Endothelial cell of umbilical vein (primary cell): ENCODE results near the gene ERAL1.

ENCODE experiments used
- CTCF ChIP-seq, 2 donors: IDR thresholded peaks; 1 replicate in 1 of 2; 2 replicates in 1 of 2; pipeline ENCODE4 v1.5.1; 2011; ENCODE audit warnings: low read length in 2 of 2, mild to moderate bottlenecking in 2 of 2, moderate library complexity in 2 of 2, control low read depth in 1 of 2, inconsistent platforms in 1 of 2, low read depth in 1 of 2; ENCODE audit not compliant: insufficient read depth in 1 of 2; ENCODE audit errors: extremely low read depth in 1 of 2
- EZH2 ChIP-seq: IDR thresholded peaks from 2 replicates; pipeline ENCODE4 v1.6.1; 2012; ENCODE audit warnings: borderline replicate concordance, low read depth, mild to moderate bottlenecking, moderate library complexity, low read length, inconsistent platforms; ENCODE audit not compliant: severe bottlenecking
- POLR2A ChIP-seq: IDR thresholded peaks from 2 replicates; pipeline ENCODE4 v1.6.1; 2012; ENCODE audit warnings: low read depth, mild to moderate bottlenecking, control low read depth, low read length

GRCh38 chr17:28889996-28890395, 35.2 kb downstream of the ERAL1 start:
- no peak for TF ChIP-seq EZH2
- TF ChIP-seq POLR2A: no peak
- TF ChIP-seq CTCF (IDR thresholded peaks at IDR 0.05; ENCODE audit: extremely low read depth in 1 of 2, insufficient read depth in 1 of 2, low read depth in 1 of 2, low read length in 2 of 2): no peak
